ENCODE measurements around the gene SORBS2. TPM values are rescaled to one million over a fixed set of nuclear protein-coding genes. Genes with fewer than 3 reads are reported as not detected.

SORBS2 gene
- total RNA-seq, 1 donor from 2014 or later, result 18.8 TPM

DNA sequence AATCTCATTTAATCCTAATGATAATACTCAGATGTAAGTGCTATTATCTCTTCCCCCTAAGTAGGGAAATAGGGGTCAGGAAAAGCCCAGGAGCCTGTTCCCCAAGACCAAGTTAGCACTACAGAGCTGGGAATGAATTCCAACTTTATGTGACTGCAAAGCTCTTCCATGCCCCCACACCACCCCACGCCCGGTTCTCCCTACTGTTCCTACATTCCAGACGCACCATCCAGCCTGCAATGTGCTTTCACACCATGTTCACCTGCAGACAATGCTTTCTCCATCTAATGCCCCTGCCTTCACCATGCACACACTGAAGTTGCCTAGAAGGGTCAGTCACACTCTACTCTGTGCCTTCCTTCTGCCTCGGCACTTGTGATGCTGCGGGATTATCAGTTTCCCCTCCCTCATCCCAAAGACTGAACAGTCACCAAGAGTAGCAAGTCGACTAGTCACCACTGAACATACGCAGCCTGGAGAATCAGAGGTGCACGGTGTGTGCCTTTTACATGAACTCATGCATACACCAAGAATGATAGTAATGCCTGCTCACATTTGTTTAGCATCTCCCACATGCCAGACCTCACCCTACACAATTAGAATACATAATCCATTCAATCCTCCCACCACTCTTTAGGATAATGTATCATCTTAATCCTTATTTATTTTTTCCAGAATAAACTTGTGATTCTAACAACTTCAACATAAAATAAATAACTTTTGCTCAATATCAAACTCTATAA lies 14.2 kb downstream of the SORBS2 start:
- H3K27me3 ChIP-seq (ENCODE audit: control insufficient read depth, insufficient read depth, low read length), result no peaks in the 10 kb centered on the region
- no peak overlapping the region for H3K4me3 ChIP-seq (ENCODE audit: low read depth, low read length)
- TF ChIP-seq, protein P1, sequence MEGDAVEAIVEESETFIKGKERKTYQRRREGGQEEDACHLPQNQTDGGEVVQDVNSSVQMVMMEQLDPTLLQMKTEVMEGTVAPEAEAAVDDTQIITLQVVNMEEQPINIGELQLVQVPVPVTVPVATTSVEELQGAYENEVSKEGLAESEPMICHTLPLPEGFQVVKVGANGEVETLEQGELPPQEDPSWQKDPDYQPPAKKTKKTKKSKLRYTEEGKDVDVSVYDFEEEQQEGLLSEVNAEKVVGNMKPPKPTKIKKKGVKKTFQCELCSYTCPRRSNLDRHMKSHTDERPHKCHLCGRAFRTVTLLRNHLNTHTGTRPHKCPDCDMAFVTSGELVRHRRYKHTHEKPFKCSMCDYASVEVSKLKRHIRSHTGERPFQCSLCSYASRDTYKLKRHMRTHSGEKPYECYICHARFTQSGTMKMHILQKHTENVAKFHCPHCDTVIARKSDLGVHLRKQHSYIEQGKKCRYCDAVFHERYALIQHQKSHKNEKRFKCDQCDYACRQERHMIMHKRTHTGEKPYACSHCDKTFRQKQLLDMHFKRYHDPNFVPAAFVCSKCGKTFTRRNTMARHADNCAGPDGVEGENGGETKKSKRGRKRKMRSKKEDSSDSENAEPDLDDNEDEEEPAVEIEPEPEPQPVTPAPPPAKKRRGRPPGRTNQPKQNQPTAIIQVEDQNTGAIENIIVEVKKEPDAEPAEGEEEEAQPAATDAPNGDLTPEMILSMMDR (IDR thresholded peaks at IDR 0.05; ENCODE audit: insufficient read depth, low read length, poor library complexity, severe bottlenecking), result no peak
- H3K36me3 ChIP-seq (ENCODE audit: control insufficient read depth, insufficient read depth, low read length), result no peaks in the 10 kb centered on the region
- DNase-seq (ENCODE audit: low read depth), result no peak

DNA sequence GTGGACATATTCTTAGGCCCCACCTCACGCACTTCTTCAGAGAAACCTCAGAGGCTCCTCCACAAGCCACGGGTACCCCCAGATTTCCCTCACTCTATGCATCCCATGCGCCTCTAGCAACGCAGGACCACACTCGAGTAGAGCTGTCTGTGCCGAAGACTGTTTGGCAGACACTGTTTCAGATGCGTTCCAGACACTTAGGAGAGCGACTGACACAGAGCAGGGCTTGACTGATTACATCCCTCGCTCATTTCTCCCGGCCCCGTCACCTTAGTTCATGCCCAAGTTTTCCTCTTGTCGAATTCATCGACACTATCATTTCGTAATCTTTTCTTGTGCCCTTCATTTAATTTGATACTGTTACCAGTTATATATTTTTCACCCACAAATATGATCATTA lies 15.0 kb downstream of the SORBS2 start:
- no peaks in the 10 kb centered on the region for H3K36me3 ChIP-seq (ENCODE audit: control insufficient read depth, insufficient read depth, low read length)
- H3K4me3 ChIP-seq (ENCODE audit: low read depth, low read length), result no peak overlapping the region
- no peak for DNase-seq (ENCODE audit: low read depth)
- TF ChIP-seq, protein P1 (IDR thresholded peaks at IDR 0.05; ENCODE audit: insufficient read depth, low read length, poor library complexity, severe bottlenecking), result no peak
- no peaks in the 10 kb centered on the region for H3K27me3 ChIP-seq (ENCODE audit: control insufficient read depth, insufficient read depth, low read length)

DNA sequence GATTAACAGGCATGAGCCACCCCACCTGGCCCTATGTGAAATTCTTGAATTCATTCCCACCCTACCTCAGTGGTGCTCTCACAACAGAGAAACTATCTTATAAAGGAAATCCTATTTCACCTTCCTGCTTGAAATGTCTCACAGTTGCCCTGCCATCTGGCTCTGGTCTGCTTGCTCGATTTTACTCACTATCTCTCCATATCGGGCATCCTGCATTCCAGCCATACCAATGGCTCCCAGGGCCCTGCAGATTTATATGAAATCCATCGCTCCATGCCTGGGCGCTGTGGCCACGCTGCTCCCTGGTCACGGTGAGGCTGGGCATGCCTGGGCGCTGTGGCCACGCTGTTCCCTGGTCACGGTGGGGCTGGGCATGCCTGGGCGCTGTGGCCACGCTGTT lies 15.8 kb downstream of the SORBS2 start:
- Histone ChIP-seq H3K27me3 (ENCODE audit: control insufficient read depth, insufficient read depth, low read length) (no peaks in the 10 kb centered on the region), H3K4me3 (ENCODE audit: low read depth, low read length) (no peak overlapping the region), H3K36me3 (ENCODE audit: control insufficient read depth, insufficient read depth, low read length) (no peaks in the 10 kb centered on the region)
- TF ChIP-seq, protein P1 (IDR thresholded peaks at IDR 0.05; ENCODE audit: insufficient read depth, low read length, poor library complexity, severe bottlenecking), result no peak
- DNase-seq (ENCODE audit: low read depth), result no peak

DNA sequence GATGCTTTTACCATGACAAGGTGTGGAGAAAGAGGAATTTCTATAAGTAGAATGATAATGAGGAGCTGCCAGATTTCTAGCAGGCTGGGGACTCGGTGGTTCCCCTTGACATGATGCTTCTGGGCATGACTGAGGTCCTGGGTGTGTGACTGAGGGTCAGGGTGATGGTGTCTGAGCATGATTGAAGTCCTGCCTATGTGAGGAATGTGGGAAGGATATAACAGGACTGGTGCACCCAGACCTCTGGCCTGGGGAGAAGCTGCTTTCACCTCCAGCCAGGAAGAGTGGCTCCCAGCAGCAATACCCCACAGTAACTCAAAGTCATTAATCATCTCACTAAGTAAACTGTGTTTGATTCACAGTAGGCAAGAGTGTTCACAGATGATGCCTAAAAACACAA lies 17.4 kb downstream of the SORBS2 start:
- Histone ChIP-seq H3K27me3 (ENCODE audit: control insufficient read depth, insufficient read depth, low read length) (no peaks in the 10 kb centered on the region), H3K4me3 (ENCODE audit: low read depth, low read length) (no peak overlapping the region), H3K36me3 (ENCODE audit: control insufficient read depth, insufficient read depth, low read length) (no peaks in the 10 kb centered on the region)
- DNase-seq (ENCODE audit: low read depth), result no peak
- TF ChIP-seq, protein P1 (IDR thresholded peaks at IDR 0.05; ENCODE audit: insufficient read depth, low read length, poor library complexity, severe bottlenecking), result no peak

DNA sequence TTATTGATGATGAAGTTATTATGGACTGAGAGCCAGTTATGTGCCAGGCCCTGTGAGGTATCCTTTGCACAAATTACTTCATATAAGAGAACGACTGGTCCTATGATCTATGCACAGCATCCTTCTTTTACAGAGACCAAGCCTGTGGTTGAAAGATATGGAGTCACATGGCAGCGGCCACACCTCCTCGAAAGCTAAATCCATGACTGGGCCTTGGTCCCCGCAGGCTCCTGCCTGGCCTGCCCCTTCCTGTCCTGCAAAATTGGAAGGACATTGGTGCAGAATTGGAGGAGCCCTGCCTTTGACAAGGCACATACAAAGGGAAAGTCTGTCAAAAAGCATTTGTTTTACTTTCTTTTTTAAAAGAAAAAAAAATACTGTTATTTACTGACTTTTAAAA lies 18.3 kb downstream of the SORBS2 start:
- H3K27me3 ChIP-seq (ENCODE audit: control insufficient read depth, insufficient read depth, low read length), result no peaks in the 10 kb centered on the region
- TF ChIP-seq, protein P1 (IDR thresholded peaks at IDR 0.05; ENCODE audit: insufficient read depth, low read length, poor library complexity, severe bottlenecking), result no peak
- no peak overlapping the region for H3K4me3 ChIP-seq (ENCODE audit: low read depth, low read length)
- no peak for DNase-seq (ENCODE audit: low read depth)
- H3K36me3 ChIP-seq (ENCODE audit: control insufficient read depth, insufficient read depth, low read length), result no peaks in the 10 kb centered on the region

DNA sequence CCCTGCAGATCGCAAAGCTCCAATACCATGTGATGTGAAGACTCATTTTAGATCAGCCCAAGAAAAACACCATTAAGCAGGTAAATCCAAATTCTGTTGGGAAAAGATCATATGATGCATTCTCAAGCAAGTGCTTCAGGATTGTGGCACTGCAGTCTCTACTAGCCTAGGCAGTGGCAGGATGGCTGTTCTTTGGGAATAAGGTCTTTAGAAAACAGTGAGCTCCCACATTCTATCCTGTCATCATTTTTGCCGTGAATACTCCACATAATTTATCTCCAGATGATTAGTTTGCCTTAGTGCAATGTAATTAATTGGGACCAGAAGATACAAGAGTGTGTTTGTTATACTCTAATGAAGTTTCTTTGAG lies 18.9 kb downstream of the SORBS2 start:
- no peak for DNase-seq (ENCODE audit: low read depth)
- no peaks in the 10 kb centered on the region for H3K27me3 ChIP-seq (ENCODE audit: control insufficient read depth, insufficient read depth, low read length)
- TF ChIP-seq, protein P1 (IDR thresholded peaks at IDR 0.05; ENCODE audit: insufficient read depth, low read length, poor library complexity, severe bottlenecking), result no peak
- no peaks in the 10 kb centered on the region for H3K36me3 ChIP-seq (ENCODE audit: control insufficient read depth, insufficient read depth, low read length)
- H3K4me3 ChIP-seq (ENCODE audit: low read depth, low read length), result no peak overlapping the region
